Kidney glomerular epithelial cell (primary cell): ENCODE measurements around the gene DHX36.

Experiments used
- DNase-seq: peaks from one replicate; lab custom pipeline; 2025; lab: John Stamatoyannopoulos, UW

DHX36 gene

GRCh38 chr3:154323891-154324738 lies at the start of gene DHX36:
TSS of gene DHX36 (minus strand) at chr3:154324487. CDS start at chr3:154324416, 71 bp downstream.
- peak; percentile 82 for DNase-seq

- DNase-seq: no peak
Measured at GRCh38 chr3:154367221-154367620, 42.9 kb upstream of the DHX36 start.

GRCh38 chr3:154364849-154365248 lies 40.6 kb upstream of the DHX36 start:
- no peak for DNase-seq

GRCh38 chr3:154361099-154361498 lies 36.8 kb upstream of the DHX36 start:
- DNase-seq: no peak

GRCh38 chr3:154356009-154356408 lies 31.7 kb upstream of the DHX36 start:
- peak; percentile 22 for DNase-seq

- no peak for DNase-seq
Measured at GRCh38 chr3:154349223-154349622, 24.9 kb upstream of the DHX36 start.

- no peak for DNase-seq
Measured at GRCh38 chr3:154345422-154346122, 21.3 kb upstream of the DHX36 start.

GRCh38 chr3:154338570-154338969 lies 14.3 kb upstream of the DHX36 start:
- DNase-seq: no peak

- no peak for DNase-seq
Measured at GRCh38 chr3:154338008-154338407, 13.7 kb upstream of the DHX36 start.

- peak; percentile 39 for DNase-seq
Measured at GRCh38 chr3:154334973-154335420, 10.7 kb upstream of the DHX36 start.

- no peak for DNase-seq
Measured at GRCh38 chr3:154327871-154328270, 3.6 kb upstream of the DHX36 start.

- DNase-seq: no peak
Measured at GRCh38 chr3:154324919-154325318, 632 bp upstream of the DHX36 start.

- no peak for DNase-seq
Measured at GRCh38 chr3:154316974-154317767, 7.1 kb downstream of the DHX36 start.

- no peak for DNase-seq
Measured at GRCh38 chr3:154314152-154314551, 10.1 kb downstream of the DHX36 start.

GRCh38 chr3:154310840-154311239 lies 13.4 kb downstream of the DHX36 start:
- peak; percentile 6 for DNase-seq

- no peak for DNase-seq
Measured at GRCh38 chr3:154307363-154307762, 16.9 kb downstream of the DHX36 start.

GRCh38 chr3:154304936-154305335 lies 19.4 kb downstream of the DHX36 start:
- peak; percentile 2 for DNase-seq

- peak; percentile 27 for DNase-seq
Measured at GRCh38 chr3:154304116-154304786, 20.0 kb downstream of the DHX36 start.

GRCh38 chr3:154301561-154301960 lies 22.7 kb downstream of the DHX36 start:
- DNase-seq: no peak

GRCh38 chr3:154294016-154294415 lies 30.3 kb downstream of the DHX36 start:
- DNase-seq: no peak

- no peak for DNase-seq
Measured at GRCh38 chr3:154290187-154290586, 34.1 kb downstream of the DHX36 start.

- DNase-seq: no peak
Measured at GRCh38 chr3:154285221-154285620, 39.1 kb downstream of the DHX36 start.
